HG02678 (cell line): Measurements from ENCODE around the gene C6orf47.
A peak's percentile ranks its signal among the peaks of the same experiment; 100 is the strongest.

Source experiments
- ATAC-seq: cut with Tn5 transposase; IDR thresholded peaks from one replicate; pipeline ENCODE4 v1.9.1; 2021; ENCODE audit warnings: mild to moderate bottlenecking, moderate library complexity; ENCODE audit not compliant: unreplicated experiment

The C6orf47 gene

GRCh38 chr6:31662124-31662723 is 1.6 kb upstream of the C6orf47 start:
- ATAC-seq = no peak

DNA sequence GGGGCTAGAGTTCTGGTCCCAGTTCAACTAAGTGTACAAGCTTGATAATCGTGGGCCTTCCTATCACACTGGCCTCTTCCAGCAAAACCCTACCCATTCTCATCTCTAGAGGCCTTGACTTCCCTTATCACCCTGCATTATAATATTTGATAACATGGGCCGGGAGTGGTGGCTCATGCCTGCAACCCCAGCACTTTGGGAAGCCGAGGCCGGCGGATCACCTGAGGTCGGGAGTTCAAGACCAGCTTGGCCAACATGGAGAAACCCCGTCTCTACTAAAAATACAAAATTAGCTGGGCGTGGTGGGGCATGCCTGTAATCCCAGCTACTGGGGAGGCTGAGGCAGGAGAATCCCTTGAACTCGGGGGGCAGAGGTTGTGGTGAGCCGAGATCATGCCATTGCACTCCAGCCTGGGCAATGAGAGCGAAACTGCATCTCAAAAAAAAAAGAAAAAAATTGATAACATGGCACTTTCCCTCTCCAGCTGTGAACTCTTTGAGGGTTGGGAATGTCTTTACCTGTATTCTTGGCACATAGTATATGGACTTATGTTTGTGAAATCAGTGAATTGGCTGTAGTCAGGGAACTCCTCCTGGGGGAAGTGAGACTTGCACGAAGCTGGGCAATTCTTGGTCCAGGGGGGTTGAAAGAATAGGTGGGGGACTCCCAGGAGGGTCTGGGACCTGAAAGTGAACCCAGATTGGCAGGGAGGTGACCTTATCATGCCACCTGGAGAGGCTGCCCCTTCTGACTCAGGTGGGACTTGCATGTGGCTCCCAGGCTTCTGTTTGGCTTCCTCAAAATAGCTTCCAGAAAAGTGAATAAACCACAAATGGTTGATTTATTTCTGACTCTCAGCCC is 915 bp upstream of the C6orf47 start:
- no peak for ATAC-seq

- no peak for ATAC-seq
Measured at GRCh38 chr6:31659649-31660380, 763 bp downstream of the C6orf47 start.

DNA sequence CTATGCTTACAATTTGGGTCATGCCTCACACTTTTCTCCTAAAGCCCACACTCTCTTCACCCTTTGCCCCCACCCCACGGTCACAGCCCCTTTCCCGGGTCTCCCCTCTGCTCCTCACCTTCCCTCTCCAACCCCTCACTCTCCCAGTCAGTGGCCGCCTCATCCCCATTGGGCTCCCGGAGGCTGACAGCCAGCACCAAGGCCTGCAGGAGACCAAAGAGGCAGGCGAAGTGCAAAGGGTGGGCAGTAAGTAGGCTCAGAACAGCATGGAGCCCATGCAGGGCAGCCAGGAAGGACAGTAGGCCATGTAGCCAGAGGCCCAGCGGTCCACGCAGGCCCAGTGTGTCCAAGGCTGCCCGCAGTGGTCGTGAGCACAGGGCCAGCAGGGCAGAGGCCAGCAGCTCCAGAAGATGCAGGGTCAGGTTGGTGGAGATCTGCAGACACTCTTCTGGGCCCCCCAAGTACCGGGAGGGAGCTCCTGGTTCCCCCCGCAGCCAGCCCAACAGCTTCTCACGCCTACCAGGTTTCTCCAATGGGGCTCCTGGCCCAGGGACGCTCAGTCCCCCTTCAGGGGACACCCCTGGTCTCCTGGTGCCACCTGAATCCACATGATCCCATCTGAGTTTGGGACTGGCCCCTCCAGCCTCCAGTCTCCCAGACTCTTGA is 1.5 kb downstream of the C6orf47 start:
- no peak for ATAC-seq

DNA sequence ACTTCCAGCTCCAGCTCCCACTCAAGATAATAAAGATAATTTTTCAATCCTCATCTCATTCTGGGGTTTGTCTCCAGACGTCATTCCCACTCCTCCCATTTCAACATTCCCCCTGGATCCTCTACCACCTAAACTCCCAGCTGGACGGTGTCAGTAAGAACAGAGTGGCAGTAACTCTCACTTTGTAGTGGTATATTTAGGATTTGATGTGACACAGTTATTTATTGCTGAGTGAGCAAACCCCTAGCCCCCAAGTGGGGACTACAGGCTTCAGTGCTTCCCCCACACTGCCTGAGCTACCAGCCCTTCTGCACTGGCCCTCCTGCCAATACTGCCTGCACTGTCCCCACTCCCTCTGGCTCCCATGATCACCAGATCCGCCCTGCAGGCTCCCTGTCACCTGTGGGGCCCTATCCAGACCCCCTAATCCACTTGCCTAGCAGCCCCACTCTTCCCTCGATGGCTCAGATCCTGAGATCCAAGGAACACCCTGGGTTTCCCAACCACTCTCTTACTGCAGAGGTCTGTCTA is 2.4 kb downstream of the C6orf47 start:
- ATAC-seq = no peak

GRCh38 chr6:31657406-31658157 is 3.0 kb downstream of the C6orf47 start:
- ATAC-seq = no peak

GRCh38 chr6:31655349-31656237 is 5.0 kb downstream of the C6orf47 start, which contains the start of gene APOM:
Gene APOM, plus strand, starts transcription at chr6:31655894. Its CDS starts 73 bp downstream, at chr6:31655967.
- no peak for ATAC-seq

GRCh38 chr6:31654574-31655348 is 5.8 kb downstream of the C6orf47 start:
- no peak for ATAC-seq

GRCh38 chr6:31652925-31653724 is 7.5 kb downstream of the C6orf47 start:
- peak; percentile 61 for ATAC-seq

GRCh38 chr6:31651602-31652191 is 8.9 kb downstream of the C6orf47 start:
- peak; percentile 25 for ATAC-seq

GRCh38 chr6:31645325-31645724 is 15.3 kb downstream of the C6orf47 start:
- no peak for ATAC-seq

GRCh38 chr6:31643818-31644454 is 16.6 kb downstream of the C6orf47 start:
- ATAC-seq = no peak

DNA sequence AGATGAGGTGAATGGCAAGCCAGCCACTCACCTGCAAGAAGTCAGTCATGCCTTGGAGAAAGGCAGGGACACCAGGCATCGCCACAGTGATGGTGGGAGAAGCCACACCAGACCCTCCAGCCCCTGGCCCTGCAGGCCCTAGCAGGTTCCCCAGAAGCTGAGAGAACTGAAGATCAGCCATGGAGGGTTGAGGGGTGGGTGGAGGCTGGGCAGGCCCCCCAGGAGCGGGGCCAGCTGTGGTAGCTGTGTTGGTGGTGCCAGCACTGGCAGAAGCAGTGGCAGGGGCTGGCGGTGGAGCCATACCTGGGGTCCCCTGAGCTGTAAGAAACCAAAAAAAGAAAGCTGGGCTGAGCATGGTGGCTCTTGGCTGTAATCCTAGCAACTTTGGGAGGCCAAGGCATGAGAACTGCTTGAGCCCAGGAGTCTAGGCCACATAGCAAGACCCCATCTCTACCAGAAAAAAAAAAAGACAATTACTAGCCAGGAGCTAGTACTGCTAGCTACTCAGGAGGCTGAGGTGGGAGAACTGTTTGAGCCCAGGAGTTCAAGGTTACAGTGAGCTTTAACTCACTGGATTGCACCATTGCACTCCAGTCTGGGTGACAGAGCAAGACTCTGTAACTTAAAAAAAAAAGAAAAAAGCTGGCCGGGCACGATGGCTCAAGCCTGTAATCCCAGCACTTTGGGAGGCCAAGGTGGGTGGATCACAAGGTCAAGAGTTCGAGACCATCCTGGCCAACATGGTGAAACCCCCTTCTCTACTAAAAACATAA is 17.6 kb downstream of the C6orf47 start:
- no peak for ATAC-seq

DNA sequence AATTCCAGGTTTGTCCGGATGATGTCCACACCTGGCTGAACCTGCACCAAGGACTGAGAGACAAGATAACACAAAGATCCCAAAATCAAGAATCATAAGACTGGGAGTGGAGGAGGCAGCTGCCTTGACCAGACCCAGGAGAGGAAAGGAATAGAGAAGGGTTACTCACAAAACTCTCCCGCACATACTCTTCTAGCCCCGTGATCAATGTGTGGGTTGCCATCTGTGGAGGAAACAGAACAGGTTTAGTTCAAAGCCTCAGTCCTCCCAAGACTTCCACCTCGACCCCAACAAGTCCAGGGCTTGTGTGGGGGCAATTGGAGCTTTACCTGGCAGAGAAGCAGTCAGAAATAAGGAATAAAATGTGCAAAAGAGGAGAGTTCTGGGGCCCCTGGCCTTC is 19.2 kb downstream of the C6orf47 start:
- ATAC-seq = no peak

GRCh38 chr6:31640612-31641011 is 20.0 kb downstream of the C6orf47 start:
- no peak for ATAC-seq

DNA sequence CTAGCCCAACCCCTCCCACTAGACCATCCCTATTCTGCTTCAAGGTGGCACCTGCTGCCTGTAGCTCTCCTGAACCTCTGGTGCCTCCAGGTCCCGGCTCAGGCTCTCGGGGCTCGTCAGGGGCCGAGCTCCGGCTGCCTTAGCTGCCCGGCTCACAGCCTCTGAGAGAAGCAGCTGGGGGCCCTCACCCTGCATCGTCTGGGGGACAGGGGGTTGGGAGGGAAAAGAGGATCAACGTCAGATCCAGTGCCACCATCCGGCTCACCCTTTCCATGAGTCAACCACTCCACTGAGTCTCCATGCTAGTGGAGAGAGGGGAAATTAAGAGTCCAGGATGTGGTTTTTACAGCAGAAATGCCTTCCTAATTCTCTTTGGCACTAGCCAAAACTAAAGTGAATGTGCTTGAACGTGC is 21.1 kb downstream of the C6orf47 start:
- no peak for ATAC-seq
